ENCODE measurements around the gene ANTXR1.

Gene ANTXR1

GRCh38 chr2:69007603-69008002 lies 5.4 kb upstream of the ANTXR1 start:
- DNase-seq: no peak

DNA sequence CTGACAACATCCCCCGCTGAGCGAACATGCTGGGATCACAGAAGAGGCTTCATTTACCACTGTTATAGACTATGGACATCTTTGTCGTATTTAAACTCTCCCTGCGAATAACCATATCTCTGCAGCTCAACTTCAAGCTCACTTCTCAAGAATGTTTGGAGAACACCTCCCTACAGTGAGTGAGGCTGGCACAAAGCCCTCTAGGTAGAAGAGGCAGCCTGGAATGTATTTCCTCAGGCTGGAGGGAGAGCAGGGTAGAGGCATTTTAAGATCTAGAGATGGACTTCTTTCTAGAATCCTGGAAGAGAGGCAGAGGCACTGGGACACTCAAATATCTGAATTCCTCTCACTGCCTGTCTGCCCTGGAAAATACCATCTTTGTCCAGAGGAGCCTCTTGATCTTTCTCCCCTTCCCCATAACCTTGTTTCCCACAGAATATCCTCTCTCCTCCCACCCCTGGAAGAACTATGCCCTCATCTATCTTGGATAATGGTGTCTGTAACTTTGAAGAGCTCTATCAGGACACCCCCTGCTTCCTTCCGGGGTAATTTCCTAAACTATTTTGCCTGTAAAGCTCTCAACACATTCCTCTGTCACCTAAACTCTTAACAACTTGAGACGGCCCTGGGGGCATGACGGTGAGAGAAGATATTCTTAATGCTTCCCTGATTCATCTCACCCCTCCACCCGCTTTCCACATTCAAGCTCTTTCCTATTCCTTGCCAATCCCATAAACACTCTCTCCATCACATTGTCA lies 2.4 kb upstream of the ANTXR1 start:
- DNase-seq: no peak

DNA sequence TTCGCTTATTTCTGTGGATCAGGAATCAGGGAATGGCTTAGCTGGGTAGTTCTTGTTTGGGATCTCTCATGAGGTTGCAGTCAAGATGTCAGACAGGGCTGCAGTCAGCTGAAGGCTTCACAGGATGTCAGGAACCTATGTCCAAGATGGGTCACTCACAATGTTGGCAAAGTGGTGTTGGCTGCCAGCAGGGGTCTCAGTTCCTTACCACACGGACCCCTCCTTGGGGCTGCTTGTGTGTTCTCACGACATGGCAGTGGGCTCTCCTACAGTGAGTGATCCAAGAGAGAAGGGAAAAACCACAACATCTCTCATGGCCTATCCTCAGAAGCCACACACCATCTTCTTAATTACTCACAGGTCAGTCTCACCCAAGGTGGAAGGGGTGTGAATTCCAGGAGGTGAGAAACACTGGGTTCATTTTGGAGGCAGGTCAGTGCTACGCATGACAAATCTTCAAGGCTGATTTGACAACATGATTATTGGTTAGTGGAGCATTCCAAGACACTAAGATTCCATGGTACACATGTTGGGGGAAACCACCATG lies 1.3 kb upstream of the ANTXR1 start:
- no peak for DNase-seq

DNA sequence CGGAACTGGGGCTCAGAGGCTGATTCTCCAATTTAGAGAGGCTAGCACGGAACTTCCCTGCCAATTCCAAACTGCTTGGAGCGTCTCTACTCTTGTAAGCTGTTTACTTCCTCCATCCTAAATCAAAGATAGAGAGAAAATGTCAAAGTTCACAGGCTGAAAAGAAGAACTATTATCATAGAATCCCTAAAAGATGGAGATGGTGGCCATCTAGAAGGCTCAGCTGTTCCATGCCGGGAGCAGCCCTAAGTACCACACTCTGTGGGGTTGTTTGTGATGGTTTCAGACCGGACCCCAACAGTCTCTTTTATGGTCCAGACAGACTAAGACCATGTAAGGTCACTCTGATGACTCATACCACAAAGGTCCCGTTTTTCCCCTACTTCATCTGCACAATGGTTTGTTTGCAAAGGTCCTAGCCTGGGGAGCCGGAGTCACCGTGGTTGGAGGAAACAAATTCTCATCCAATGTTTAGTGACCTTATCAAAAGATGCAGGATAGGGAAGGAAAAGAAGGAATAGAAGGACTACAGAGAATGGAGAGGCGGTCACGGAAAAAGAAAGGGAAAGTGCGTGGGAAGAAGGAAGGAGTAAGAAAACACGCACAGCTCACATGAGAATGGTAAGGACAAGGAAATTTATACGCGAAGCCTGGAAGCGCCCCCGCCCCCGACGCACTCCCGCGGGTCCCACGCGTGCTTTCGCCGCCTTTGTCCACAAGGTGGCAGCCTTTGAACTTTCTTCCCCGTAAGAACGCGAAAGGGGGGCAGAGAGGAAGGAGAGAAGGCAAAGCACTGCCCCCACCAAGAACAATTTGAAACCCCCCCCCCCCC lies 453 bp upstream of the ANTXR1 start:
- peak; percentile 56 for DNase-seq

GRCh38 chr2:69013840-69014821 lies 1.2 kb downstream of the ANTXR1 start:
- no peak for DNase-seq

- DNase-seq: no peak
Measured at GRCh38 chr2:69017080-69017479, 4.1 kb downstream of the ANTXR1 start.

DNA sequence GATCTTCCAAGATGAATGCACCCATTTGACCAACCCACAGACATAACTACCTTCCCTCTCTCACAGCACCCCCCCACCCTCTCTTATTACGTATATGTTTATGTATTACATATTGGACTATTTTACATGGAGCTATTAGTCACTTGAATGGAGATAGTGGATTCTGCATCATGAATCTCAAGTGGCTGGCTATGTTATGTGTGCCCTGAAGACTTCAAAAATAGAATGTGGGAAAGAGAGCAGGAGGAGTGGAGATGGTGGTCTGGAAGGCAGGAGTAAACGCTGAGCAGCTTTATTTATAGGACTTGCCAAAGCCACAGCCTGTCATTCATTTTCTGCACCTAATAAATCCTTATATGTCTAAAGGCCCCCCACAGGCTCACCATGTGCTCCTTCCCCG lies 4.9 kb downstream of the ANTXR1 start:
- no peak for DNase-seq

- DNase-seq: no peak
Measured at GRCh38 chr2:69018678-69019095, 5.7 kb downstream of the ANTXR1 start.

DNA sequence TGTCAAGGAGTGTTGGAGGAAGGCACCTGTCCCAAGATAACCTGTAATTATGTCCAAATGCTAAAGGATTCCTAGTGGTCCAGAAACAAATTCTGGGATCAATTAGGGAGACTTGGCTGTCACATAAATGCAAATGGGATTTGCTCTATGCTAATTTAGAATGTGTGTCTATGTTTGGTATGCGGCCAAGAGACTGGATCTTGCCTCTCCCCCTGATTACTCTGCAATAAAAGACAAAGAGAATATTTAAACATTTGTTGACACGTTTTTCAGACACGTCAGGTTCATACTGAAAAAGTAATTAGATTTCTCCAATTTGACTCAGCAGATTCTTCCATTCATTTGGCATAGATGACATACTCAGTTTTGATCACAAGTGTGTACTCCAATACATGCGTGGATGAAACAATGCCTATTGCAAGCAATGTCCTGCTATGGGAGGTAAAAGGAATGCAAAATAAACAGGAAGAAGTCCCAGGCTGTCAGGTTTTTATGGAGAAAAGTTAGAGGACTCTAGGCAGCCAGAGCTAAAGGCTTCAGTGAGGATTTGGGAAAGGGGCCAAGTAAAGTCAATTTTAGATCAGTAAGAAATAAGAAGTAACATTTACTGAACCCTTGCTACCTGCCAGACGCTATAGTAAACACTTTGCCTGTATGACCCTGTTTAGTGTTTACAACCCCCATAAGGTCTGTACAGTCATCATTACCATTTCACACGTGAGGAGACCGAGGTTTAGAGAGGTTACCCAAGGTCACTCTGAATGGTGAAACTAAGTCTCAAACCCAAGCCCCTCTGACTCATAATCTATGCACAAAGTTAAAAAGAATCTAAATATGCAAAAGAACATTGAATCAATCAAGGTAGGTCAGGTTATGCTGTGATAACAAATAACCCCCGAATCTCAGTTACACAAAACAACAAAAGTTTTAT lies 7.8 kb downstream of the ANTXR1 start:
- no peak for DNase-seq

DNA sequence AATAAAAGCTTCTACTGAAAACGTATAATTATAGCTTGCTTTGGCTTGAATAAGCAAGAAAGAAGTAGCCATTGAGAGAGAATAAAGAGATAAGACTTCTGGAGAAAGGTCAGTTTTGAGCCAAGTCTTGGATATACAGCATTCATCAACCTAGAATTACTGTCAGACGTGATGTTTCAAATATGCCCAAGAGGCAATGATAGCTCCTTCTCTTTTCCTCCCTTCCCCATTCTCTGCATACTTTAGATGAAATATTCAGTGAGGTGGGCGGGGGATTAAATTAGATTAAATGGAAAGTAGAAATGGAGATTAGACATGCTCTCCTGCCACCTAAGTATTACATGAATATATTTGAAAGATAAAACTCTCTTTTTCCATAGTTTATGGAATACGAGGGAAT lies 8.7 kb downstream of the ANTXR1 start:
- DNase-seq: no peak

GRCh38 chr2:69022548-69022947 lies 9.6 kb downstream of the ANTXR1 start:
- DNase-seq: no peak

DNA sequence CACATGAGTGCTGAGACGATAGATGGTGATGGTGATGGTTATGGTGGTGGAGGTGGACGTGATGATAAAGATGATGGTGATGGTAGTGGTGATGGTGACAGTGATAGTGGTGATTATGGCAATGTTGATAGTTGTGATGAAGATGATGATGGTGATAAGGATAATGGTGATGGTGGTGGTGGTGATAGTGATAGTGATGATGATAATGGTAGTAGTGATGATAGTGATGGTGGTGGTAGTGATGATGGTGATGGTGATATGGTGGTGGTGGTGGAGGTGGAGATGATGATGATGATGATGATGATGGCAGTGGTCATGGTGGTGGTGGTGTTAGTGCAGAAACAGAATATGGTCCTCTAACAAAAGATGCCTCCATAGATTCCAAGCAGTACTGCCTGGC lies 10.3 kb downstream of the ANTXR1 start:
- DNase-seq: no peak

DNA sequence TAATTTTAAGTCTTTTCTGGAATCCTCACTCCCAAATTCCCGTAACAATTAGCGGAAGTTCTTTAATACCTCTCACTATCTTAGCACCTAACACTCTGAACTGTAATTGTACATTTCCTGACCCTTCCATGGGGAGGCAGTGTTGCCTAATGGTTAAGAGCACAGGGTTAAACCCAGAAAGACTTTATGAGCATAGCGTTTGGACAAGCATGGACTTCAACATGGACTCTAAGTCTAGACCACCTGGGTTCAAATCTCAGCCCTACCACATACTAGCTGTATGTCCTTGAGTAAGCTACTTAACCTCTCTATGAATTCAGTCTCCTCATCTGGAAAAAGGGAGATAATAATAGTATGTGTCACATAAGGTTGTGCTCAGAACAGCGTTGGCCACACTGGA lies 13.0 kb downstream of the ANTXR1 start:
- DNase-seq: no peak

DNA sequence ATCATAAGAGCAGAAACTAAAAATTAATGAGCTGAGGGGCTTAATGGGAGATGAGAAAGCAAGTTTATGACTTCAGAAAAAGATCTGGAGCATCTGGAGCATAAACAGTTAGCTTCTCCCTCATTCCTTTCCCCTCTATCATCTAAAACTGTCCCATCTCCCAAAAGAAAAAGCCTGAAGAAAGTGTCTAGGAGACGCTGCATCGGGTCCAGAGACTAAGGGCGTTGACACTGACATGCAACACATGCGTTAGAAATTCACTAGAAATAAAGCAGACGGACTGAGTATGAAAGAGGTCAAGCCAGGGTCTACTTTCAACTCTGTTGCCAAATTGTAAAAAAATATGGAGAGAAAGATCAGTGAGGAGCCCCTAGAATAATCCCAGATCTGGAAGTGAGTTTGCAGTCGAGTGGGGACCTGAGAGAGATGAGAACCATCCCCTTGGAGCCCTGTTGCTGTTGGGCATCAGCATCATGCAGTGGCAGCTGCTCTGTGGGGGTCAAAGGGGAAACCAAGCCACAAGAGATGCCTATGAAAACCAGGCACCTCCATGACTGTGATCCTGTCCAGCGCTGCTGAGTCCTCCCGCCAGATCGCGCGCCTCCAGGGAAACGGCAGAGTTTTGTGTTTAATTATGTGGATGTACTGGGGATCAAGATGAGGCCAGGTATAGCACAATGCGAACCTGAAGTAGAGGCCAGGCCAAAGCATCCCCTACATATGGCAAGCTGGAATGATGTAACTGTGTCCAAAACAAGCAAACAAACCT lies 13.9 kb downstream of the ANTXR1 start:
- DNase-seq: no peak

DNA sequence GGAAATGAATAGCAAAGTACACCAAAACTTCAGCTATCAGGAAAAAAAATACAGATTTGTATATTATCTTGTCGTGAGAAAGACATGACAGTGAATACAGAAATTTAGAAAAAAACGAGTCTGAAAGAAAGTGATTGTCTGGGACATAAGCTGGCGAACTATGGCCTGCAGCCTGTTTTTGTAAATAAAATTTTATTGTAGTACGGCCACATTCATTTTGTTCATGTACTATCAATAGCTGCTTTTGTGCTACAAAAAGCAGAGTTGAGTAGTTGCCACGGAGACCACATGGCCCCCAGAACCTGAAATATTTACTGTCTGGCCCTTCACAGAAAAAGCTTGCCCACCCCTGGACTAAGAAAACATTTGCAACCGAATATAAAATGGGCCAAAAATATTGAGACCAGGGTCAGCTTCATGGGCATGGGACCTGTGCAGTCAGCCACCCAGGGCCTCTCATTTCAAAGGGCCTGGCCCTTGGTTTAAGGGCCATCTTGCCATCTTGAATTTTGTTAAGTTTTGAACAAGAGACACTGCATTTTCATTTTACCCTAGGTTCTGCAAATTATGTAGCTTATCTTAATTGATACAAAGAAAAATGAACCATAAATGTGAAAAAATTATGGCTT lies 17.9 kb downstream of the ANTXR1 start:
- no peak for DNase-seq

DNA sequence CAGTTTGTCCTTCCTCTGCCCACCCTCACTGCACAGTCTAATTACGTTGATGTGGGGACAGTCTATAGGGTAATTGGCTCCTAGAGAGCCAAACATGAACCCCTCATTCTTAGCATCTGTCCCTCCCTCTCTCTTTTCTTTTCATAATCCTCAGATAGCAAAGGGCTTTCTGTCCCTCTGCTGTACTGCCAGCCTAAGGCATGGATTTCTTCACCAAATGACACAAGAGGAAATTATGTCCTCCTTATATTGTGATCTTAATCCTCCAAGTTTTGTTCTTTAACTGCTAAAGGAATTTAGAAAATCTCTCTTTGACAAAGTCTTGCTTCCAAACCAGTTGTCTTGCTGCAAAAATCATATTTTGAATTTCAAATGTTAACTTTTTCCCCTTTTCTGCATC lies 18.5 kb downstream of the ANTXR1 start:
- DNase-seq: no peak

GRCh38 chr2:69032336-69032735 lies 19.4 kb downstream of the ANTXR1 start:
- no peak for DNase-seq

- DNase-seq: no peak
Measured at GRCh38 chr2:69033461-69034095, 20.6 kb downstream of the ANTXR1 start.

GRCh38 chr2:69034122-69034521 lies 21.1 kb downstream of the ANTXR1 start:
- no peak for DNase-seq

DNA sequence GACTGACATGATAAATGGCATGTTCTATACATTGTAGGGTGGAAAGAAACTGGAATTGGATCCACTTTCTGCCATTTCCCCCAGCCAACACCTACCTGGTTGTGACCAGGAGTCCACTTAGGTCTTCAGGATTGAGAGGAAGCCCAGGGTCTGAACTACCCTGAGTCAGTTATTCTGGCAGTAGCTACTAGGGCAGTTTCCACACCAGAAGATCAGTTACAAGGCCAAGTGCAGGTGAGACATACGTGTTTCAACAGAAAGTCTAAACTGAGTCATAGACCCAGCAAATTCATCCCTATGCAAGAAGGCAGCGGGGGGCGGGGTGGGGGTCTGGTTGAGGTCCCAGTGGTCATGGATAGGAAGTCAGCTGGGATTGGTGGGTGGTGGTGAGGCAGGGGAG lies 21.9 kb downstream of the ANTXR1 start:
- DNase-seq: no peak

Measured in CD4-positive, alpha-beta T cell treated with Interleukin-17A for 4 hours (primary cell).